Measurements from ENCODE around the gene KIF20B.
"Not testable (repeated sequence)": the region's sequence is repeated elsewhere in the genome, so short reads cannot be mapped to it uniquely, and the experiment has no call there.

KIF20B gene

DNA sequence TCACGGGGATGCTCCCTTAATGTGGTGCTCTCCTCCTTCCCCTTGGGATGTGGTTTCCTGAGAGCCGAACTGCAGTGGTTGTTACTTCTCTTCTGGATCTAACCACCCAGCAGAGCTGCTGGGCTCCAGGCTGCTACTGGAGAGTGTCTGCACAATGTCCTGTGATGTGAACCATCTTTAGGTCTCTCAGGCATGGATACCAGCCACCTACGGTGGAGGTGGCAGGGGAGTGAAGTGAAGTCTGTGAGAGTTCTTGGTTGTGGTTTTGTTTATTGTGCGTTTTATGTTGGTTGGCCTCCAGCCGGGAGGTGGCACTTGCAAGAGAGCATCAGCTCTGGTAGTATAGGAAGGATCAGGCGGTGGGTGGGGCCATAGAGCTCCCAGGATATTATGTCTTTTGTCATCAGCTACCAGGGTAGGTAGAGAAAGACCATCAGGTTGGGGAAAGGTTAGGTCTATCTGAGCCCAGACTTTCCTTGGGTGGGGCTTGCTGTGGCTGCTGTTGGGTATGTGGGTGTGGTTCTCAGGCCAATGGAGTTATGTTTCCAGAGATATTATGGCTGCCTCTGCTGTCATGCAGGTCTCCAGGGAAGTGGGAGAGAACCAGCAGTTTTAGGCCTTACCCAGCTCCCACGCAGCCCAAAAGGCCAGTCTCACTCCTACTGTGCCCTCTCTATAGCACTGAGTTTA, 87.9 kb downstream of the KIF20B start:
- no peak for DNase-seq

DNA sequence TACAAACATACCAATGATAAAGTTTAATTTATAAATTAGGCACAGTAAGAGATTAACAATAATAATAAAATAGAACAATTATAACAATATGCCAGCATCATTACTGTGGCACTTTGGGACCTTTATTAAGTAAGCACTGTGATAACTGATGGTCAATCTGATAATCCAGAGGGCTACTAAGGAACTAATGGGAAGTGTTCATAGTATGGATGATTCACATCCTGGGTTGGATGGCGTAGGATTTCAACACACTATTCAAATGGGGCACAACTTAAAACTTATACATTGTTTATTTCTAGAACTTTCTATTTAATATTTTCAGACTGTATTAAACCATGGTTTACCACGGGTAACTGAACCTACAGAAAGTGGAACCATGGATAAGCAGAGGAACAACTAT, 90.8 kb downstream of the KIF20B start:
- no peak for DNase-seq

DNA sequence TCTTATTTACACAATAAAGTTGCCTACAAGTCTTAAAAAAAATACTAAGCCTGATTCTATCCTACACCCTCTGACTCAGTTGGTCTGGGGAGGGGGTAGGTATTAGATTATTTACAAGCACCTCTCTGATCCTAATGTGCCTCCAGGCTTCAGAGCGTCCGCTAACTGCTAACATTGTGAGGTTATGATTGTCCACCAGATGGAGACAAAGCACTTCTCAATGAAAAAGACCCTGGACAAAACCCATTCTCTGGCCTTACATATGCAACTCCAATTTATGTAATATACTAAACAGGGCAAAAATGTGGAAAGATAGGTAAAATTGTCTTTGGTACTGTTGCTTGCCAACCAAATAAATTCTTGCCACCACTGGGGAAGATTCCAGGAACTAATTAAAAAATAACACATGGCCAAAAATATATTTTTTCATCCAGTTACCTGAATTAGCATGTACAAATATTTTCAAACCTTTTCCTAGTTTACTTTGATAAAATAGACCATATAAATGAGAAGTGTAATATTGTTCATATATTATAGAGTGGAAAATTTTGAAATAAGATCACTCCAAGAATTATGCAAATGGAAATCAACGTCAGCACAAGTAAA, 92.4 kb downstream of the KIF20B start:
- DNase-seq, result no peak

DNA sequence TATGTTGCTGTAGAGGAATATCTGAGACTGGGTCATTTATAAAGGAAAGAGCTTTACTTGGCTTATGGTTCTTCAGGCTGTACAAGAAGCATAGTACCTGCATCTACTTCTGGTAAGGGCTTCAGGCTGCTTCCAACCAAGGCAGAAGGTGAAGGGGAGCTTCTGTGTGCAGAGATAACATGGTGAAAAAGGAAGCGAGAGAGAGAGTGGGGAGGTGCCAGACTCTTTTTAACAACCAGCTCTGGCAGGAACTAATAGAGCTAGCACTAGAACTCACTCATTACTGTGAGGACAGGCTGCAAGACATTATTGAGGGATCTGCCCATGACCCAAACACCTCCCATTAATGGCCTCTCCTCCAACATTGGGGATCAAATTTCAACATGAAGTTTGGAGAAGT, 94.5 kb downstream of the KIF20B start:
- no peak for DNase-seq

DNA sequence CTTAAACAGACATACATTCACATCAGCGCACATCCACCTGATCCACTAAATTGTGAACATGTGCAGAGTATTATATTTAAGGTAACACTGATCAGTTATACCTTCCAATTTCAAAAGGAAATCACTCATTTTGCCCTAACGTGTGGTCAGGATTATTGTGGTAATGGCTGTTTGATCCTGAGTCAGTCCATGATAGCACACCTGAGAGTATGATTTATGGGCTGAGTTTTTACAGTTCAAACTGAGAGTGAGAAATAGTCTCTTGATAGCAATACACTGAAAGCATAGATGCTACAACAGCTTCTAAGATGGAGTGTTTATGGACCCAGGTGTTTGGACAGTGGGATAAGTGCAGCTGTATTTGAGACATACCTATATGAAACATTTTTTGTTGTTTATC, 96.7 kb downstream of the KIF20B start:
- DNase-seq, result no peak

DNA sequence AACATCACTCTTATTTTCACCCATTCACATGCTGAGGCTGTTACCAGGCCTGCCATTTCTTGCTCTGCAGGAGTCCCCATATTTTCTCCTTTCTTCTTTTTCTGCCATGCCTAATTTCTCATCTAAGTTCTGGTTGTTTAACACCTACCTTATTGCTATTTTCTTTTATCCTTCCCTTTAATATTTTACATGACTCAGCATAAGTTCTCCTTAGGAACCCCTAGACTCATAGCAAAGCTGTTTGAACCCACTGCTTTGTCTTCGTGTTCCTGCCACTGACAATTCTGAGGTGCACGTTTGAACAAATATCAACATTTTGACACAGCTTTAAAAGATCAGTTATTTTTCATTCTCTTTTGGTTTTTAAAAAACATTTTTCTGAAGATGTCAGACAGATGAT, 98.2 kb downstream of the KIF20B start:
- DNase-seq, result no peak

DNA sequence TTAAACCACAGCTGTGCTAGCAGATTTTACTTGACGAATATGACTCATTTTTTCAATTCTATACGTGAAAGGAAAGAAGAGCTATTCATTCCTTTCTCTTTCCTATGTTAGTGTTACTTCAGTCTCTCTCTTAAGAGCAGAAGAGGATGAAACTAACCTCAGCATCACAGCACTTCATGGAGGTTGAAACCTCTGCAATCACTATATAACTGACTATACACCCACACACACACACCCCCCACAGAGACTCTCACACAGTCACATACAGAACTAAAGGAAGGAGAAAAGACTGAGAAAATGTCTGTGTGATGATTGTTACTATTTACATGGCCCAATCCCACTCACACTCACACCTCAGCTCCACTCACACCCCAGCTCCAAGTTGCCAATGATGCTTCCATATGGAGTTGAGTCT, 104.2 kb downstream of the KIF20B start:
- DNase-seq, result no peak

DNA sequence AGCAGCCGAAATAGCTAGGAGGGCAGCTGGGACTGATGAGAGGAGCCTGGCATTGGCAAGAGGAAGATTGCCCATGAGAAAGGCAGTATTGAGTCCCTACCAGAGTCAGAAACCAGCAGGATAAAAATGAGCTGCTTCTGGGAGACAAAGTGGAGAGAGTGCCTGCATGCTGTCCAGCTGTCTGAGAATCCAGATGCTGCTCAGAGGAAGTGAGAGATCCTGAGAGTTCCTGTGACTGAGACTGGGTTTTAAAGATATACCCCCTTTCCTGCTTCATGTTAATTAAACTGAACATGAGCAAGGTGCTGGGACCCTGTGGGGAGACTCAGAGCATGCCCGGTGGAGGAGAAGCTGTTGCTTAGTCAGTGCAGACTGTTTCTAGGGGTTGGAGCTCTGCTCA, 107.5 kb downstream of the KIF20B start:
- DNase-seq, result no peak

DNA sequence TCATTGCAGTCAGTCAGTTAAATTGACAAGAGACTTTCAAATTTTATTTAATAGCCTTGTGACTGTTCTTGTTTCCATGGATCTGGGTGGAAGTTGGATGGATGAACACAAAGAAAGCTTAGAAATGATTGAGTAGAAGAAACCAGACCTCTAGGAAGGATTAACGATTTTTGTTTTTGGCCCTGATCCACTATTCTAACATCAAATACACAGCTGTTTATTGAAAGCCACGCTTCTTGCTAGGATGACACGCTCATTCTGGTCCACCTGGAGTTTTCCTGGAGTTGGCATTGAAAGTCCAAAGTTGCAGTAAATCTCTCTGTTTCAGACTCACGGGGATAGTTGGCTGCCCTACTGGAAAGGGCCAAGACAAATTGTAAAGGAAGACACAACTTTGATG, 108.4 kb downstream of the KIF20B start:
- no peak for DNase-seq

DNA sequence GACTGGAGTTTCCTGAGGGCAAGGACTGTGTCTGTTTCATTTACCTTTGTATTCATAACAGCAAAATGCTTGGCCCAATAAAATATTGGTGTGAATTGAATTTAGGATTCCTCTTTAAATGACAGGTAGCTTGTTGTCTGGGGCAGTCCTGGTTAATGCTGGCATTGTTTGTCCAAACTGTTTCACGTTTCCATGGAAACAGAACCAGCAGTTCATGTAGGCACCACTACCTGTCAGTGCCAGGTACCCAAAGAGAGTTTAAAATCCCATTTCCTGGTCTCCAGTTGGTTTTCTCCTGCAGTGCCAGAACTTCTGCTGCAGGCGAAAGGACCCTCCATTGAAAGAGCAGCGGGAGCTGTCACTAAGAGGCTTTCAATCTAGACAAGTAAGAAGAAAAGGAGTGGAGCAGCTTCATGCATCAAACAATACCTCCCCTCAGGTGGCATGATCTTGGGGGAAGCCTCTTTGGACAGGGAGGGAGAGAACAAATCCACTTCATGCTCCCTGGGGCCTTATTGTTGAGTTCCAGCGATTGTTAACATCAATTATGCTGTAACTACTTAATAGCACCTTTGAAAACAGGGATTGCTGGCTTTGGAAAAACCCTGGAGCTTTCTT, 109.6 kb downstream of the KIF20B start:
- DNase-seq, result no peak

DNA sequence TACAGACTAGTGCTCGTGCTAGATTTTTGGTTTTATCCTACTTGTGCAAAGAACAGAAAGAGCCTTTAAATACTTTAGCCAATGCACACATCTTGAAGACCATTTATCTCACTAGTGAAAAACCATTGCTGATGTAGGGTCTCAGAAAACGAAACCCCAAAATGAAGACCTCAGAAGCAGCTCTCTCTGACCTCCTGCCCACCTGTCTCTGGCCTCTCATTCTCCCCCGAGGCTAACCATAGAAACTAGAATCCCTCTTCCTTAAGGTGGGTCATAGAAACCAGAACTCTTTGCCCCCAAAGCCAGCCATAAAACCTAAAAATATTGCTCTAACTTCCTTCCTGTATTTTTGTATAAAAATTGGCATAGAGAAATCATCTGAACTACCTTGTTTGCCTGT, 112.2 kb downstream of the KIF20B start:
- no peak for DNase-seq

DNA sequence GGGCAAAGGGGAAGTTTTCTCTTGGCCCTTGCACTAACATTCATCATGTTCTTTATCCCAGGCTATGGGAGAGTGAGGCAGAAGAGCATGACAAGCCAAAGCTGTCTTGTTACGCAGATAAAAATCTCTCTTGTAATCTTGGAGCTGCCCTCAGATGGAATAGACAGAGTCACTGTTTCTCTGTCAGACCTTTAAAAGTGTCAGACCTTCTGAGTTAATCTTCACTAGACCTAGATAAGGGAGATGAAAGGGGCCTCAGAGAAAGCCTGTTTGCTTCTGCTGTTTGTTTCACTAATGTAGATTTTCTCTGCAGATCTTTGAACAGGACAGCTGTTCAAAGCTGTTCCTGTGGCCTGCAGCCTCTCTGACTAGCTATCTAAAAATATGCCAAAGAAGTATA, 112.9 kb downstream of the KIF20B start:
- no peak for DNase-seq

DNA sequence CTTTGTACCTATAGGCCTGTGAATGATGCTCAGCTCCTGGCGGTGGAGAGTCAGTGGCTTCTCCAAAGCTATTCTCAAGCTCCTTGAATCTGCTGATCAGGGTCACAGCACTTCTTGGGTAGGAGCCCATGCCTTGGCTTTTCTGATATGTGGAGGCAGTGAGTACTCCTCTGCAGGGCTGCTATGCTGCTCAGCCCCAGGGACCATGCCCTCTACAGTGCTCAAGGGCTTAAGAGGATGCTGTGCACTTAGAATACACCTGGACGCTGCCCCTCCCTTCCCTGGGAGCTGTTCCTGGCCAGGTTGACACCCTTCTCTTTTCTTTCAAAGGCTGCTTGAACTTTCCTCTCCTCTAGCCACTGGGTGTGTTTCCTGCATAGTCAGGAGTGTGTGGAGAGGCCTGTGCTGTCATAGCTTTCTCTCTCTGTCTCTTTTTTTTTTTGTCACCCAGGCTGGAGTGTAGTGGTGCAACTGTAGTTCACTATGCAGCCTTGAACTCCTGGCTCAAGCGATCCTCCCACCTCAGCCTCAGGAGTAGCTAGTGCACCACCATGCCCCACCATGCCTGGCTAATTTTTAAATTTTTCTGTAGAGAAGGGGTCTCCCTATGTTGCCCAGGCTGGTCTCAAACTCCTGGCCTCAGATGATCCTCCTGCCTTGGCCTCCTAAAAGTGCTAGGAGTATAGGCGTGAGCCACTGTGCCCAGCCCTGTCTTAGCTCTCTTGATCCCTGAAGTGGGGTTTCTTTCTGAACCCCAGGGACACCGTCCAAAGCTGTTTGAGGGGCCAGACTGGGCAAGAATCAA, 113.9 kb downstream of the KIF20B start:
- DNase-seq, result no peak

DNA sequence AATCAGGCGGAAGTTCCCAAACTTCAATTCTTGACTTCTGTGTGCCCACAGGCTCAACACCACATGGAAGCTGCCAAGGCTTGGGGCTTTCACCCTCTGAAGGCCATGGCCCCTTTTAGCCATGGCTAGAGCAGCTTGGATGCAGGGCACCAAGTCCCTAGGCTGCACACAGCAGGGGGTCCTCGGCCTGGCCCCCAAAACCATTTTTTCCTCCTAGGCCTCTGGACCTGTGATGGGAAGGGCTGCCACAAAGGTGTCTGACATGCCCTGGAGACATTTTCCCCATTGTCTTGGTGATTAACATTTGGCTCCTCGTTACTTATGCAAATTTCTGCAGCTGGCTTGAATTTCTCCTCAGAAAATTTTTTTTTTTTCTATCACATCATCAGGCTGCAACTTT, 117.6 kb downstream of the KIF20B start:
- not testable (repeated sequence) for DNase-seq

Measured in activated CD4-positive, CD25-positive, alpha-beta regulatory T cell treated with anti-CD3 and anti-CD28 coated beads, Interleukin-2, amount 50 U/mL, for 72 hours (primary cell).